Suprapubic skin (tissue), 4 donors: ENCODE measurements around the gene CDC5L.

Experiments
- EP300 ChIP-seq: sonication (generic); formaldehyde crosslinking; IDR thresholded peaks from one replicate; pipeline ENCODE4 v1.6.1; 2017; ENCODE audit warnings: antibody characterized with exemption
- POLR2A ChIP-seq, 2 donors: fragments of 450-650 bp; IDR thresholded peaks; one replicate each; pipeline ENCODE4 v1.6.1; 2017; ENCODE audit warnings: antibody characterized with exemption in 2 of 2, mild to moderate bottlenecking in 2 of 2, moderate library complexity in 2 of 2
- POLR2AphosphoS5 ChIP-seq, 3 donors: sonication (generic); formaldehyde crosslinking; IDR thresholded peaks; one replicate each; pipeline ENCODE4 v1.6.1; 2017; ENCODE audit warnings: antibody characterized with exemption in 3 of 3
- TF ChIP-seq, protein P1 (sequence below), 2 donors: fragments of 200-600 bp in 1 of 2; fragments of 450-650 bp in 1 of 2; sonication (generic) in 1 of 2; IDR thresholded peaks; one replicate each; pipeline ENCODE4 v1.5.1; 2016 to 2019; ENCODE audit warnings: antibody characterized with exemption in 2 of 2, mild to moderate bottlenecking in 1 of 2, moderate library complexity in 1 of 2

DNA sequence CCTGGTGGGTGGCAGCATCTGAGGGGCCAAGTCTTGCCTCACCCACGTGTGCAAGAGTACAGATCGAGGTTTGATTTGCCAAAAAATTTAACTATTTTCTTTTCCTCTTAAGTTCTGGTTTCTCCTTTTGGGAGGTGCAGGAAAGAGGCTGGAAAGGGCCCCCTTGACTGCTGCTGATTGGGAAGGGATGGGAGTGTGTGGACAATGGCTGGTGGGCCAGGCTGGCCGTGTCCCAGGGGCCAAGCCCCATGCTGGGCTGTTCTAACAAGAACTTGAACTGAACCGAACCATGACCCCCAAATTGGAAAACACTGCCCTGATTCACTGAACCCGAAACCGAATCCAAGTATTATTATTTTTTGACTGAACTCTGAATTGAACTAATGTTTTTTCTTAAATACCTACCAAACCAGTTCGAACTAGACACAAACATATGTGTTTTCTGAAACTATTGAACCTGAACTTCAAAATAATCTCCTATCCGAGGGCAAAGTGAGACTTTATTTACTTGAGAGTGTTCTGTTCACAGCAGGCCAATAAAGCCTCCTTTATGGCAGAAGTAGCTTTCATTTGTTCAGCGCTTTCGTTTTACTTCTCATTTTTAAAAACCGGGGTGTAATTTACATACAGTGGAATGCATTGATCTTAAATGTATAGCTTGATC, 91.2 kb downstream of the CDC5L start:
- TF ChIP-seq POLR2A (IDR thresholded peaks at IDR 0.05) (no peak), EP300 (no peak), POLR2AphosphoS5 (IDR thresholded peaks at IDR 0.05) (no peak)
- TF ChIP-seq, protein P1, sequence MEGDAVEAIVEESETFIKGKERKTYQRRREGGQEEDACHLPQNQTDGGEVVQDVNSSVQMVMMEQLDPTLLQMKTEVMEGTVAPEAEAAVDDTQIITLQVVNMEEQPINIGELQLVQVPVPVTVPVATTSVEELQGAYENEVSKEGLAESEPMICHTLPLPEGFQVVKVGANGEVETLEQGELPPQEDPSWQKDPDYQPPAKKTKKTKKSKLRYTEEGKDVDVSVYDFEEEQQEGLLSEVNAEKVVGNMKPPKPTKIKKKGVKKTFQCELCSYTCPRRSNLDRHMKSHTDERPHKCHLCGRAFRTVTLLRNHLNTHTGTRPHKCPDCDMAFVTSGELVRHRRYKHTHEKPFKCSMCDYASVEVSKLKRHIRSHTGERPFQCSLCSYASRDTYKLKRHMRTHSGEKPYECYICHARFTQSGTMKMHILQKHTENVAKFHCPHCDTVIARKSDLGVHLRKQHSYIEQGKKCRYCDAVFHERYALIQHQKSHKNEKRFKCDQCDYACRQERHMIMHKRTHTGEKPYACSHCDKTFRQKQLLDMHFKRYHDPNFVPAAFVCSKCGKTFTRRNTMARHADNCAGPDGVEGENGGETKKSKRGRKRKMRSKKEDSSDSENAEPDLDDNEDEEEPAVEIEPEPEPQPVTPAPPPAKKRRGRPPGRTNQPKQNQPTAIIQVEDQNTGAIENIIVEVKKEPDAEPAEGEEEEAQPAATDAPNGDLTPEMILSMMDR (IDR thresholded peaks at IDR 0.05) = no peak
